A549 (cell line): ENCODE results near the gene E2F6.

Experiments used
- CTCF ChIP-seq: fragments of >200 bp; sonication (Bioruptor Twin); formaldehyde crosslinking; IDR thresholded peaks from 3 replicates; pipeline ENCODE4 v1.5.1; 2016
- MYC ChIP-seq: IDR thresholded peaks from 2 replicates; pipeline ENCODE4 v1.6.1; 2012; ENCODE audit warnings: mild to moderate bottlenecking, inconsistent platforms, low read length, improper control_type of control experiment, borderline replicate concordance
- POLR2A ChIP-seq: IDR thresholded peaks from 2 replicates; pipeline ENCODE4 v1.6.1; 2012; ENCODE audit warnings: mild to moderate bottlenecking, low read length
- RCOR1 ChIP-seq: fragments of 150-350 bp; IDR thresholded peaks from 2 replicates; pipeline ENCODE4 v1.6.1; 2014; ENCODE audit warnings: antibody characterized with exemption, low read length, low read depth
- USF2 ChIP-seq: fragments of 450-650 bp; IDR thresholded peaks from 2 replicates; pipeline ENCODE4 v1.6.1; 2014; ENCODE audit warnings: antibody characterized with exemption
- TF ChIP-seq, protein P1 (sequence below): IDR thresholded peaks from 2 replicates; pipeline ENCODE4 v1.6.1; 2012

DNA sequence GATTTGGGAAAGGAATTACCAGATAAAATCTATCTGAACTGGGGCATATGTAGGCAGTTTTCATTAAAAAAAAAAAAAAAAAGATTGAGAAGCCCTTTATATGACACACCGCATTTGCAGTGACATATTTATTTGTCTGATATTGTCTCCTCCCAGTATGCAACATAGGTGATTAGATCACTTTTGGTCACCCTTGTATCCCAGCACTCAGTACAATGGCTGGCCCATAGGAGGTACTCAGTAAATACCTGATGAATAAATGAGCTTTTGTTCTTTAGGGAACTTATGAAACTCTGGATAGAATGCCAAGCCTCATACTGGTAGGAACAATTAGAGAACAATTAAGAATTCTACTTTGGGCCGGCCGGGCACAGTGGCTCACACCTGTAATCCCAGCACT lies 22.8 kb upstream of the E2F6 start:
- TF ChIP-seq CTCF (no peak), RCOR1 (no peak), USF2 (no peak), MYC (no peak), POLR2A (no peak)
- TF ChIP-seq, protein P1, sequence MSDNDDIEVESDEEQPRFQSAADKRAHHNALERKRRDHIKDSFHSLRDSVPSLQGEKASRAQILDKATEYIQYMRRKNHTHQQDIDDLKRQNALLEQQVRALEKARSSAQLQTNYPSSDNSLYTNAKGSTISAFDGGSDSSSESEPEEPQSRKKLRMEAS: no peak
